Measurements from ENCODE around the gene MAGEF1.

MAGEF1 gene

GRCh38 chr3:184662187-184662586 is 49.7 kb downstream of the MAGEF1 start:
- H3K4me3 ChIP-seq (ENCODE audit: low read length): no peak overlapping the region
- DNase-seq (ENCODE audit: low read depth): peak; percentile 70
- TF ChIP-seq, protein P1, sequence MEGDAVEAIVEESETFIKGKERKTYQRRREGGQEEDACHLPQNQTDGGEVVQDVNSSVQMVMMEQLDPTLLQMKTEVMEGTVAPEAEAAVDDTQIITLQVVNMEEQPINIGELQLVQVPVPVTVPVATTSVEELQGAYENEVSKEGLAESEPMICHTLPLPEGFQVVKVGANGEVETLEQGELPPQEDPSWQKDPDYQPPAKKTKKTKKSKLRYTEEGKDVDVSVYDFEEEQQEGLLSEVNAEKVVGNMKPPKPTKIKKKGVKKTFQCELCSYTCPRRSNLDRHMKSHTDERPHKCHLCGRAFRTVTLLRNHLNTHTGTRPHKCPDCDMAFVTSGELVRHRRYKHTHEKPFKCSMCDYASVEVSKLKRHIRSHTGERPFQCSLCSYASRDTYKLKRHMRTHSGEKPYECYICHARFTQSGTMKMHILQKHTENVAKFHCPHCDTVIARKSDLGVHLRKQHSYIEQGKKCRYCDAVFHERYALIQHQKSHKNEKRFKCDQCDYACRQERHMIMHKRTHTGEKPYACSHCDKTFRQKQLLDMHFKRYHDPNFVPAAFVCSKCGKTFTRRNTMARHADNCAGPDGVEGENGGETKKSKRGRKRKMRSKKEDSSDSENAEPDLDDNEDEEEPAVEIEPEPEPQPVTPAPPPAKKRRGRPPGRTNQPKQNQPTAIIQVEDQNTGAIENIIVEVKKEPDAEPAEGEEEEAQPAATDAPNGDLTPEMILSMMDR (conservative IDR thresholded peaks at IDR 0.05; ENCODE audit: low read length): no peak

- H3K4me3 ChIP-seq (ENCODE audit: low read length): no peak overlapping the region
- TF ChIP-seq, protein P1 (conservative IDR thresholded peaks at IDR 0.05; ENCODE audit: low read length): no peak
- no peak for DNase-seq (ENCODE audit: low read depth)
These were observed 50.9 kb downstream of the MAGEF1 start for GRCh38 chr3:184660931-184661330.

Data from AG10803 (cell line).